Measurements from ENCODE around the gene MSANTD1. TPM values are rescaled to one million over a fixed set of nuclear protein-coding genes. Genes with fewer than 3 reads are reported as not detected.

The MSANTD1 gene
- total RNA-seq, 4 donors from 2014 or later = 0.68 to 1.3 (median 0.80) TPM; not detected in 1

DNA sequence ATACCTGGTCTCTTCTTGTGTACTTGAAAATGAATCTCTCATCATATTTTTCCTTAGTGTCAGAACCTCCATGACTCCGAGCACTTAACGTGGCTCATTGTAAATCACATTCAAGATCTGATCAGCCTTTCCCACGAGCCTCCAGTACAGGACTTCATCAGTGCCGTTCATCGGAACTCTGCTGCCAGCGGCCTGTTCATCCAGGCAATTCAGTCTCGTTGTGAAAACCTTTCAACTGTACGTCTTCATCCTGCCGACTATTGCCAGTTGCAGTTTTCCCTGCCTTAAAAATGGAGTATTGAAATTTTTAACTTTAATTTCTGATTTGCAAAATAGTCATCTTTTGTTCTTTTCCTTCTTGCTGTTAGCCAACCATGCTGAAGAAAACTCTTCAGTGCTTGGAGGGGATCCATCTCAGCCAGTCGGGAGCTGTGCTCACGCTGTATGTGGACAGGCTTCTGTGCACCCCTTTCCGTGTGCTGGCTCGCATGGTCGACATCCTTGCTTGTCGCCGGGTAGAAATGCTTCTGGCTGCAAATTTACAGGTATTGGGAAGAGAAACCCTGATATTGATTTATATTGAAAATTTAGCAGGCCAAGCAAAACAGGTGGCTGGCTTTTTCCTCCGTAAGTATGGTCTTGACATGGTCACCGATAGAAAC is 42.4 kb upstream of the MSANTD1 start:
- no peaks in the 10 kb centered on the region for H3K27me3 ChIP-seq
- H3K36me3 ChIP-seq = peaks cover 0 to 38% (median 16%) of the 10 kb centered on the region in 4 donors
- WGBS, 2 donors (ENCODE audit: low coverage in 1 of 2) = 93 to 94% methylated on average over 14 to 18 of the region's 18 CpGs
- no peak overlapping the region for H3K4me3 ChIP-seq
- no peak for DNase-seq
- H3K4me1 ChIP-seq = peaks cover 6 to 26% (median 11%) of the 10 kb centered on the region in 4 donors
- TF ChIP-seq EP300 (IDR thresholded peaks at IDR 0.05; ENCODE audit: low read depth) (no peak), CTCF (IDR thresholded peaks at IDR 0.05) (no peak), POLR2A (IDR thresholded peaks at IDR 0.05) (no peak), POLR2AphosphoS5 (IDR thresholded peaks at IDR 0.05) (no peak)
- in situ Hi-C loops (cut with MboI; ENCODE audit: low pct_ligation_motif_present in 1 of 4, low pct_unique_long_range_greater_than_20kb in 1 of 4, low sequenced_read_pairs in 3 of 4) = loop anchor here in 1 of 4 donors (25.0 kb wide), 1 partner anchor 231 kb away; the partner anchor contains the start of gene HGFAC
- intact Hi-C loops (cut with DNase I; ENCODE audit: low total_unique reads) = no loop called here
- H3K27ac ChIP-seq = no peak overlapping the region
- H3K9me3 ChIP-seq = no peaks in the 10 kb centered on the region

- Histone ChIP-seq H3K27me3 (no peaks in the 10 kb centered on the region), H3K9me3 (no peaks in the 10 kb centered on the region), H3K36me3 (peaks cover 0 to 45% (median 21%) of the 10 kb centered on the region in 4 donors), H3K4me3 (no peak overlapping the region), H3K4me1 (peaks cover 6 to 24% (median 11%) of the 10 kb centered on the region in 4 donors), H3K27ac (no peak overlapping the region)
- in situ Hi-C loops (cut with MboI; ENCODE audit: low pct_ligation_motif_present in 1 of 4, low pct_unique_long_range_greater_than_20kb in 1 of 4, low sequenced_read_pairs in 3 of 4) (loop anchor here in 1 of 4 donors (25.0 kb wide), 1 partner anchor 230 kb away; the partner anchor contains the start of gene HGFAC), intact Hi-C loops (cut with DNase I; ENCODE audit: low total_unique reads) (no loop called here)
- TF ChIP-seq EP300 (IDR thresholded peaks at IDR 0.05; ENCODE audit: low read depth) (no peak), POLR2AphosphoS5 (IDR thresholded peaks at IDR 0.05) (no peak), CTCF (IDR thresholded peaks at IDR 0.05) (no peak), POLR2A (IDR thresholded peaks at IDR 0.05) (no peak)
- 83 to 87% methylated on average over 2 to 5 of the region's 5 CpGs for WGBS, 2 donors (ENCODE audit: low coverage in 1 of 2)
- no peak for DNase-seq
Measured at GRCh38 chr4:3207531-3208037, 41.4 kb upstream of the MSANTD1 start.

GRCh38 chr4:3208826-3209225 is 40.1 kb upstream of the MSANTD1 start:
- H3K4me1 ChIP-seq = peaks cover 3 to 11% (median 5%) of the 10 kb centered on the region in 4 donors
- H3K9me3 ChIP-seq = no peaks in the 10 kb centered on the region
- peaks cover 0 to 57% (median 25%) of the 10 kb centered on the region in 4 donors for H3K36me3 ChIP-seq
- H3K27ac ChIP-seq = no peak overlapping the region
- no peak for TF ChIP-seq EP300 (IDR thresholded peaks at IDR 0.05; ENCODE audit: low read depth)
- no peak for DNase-seq
- 93 to 96% methylated on average over 3 to 14 of the region's 14 CpGs for WGBS, 2 donors (ENCODE audit: low coverage in 1 of 2)
- in situ Hi-C loops (cut with MboI; ENCODE audit: low pct_ligation_motif_present in 1 of 4, low pct_unique_long_range_greater_than_20kb in 1 of 4, low sequenced_read_pairs in 3 of 4) = loop anchor here in 1 of 4 donors (25.0 kb wide), 1 partner anchor 228 kb away; the partner anchor contains the start of gene HGFAC
- no peaks in the 10 kb centered on the region for H3K27me3 ChIP-seq
- intact Hi-C loops (cut with DNase I; ENCODE audit: low total_unique reads) = no loop called here
- H3K4me3 ChIP-seq = no peak overlapping the region

GRCh38 chr4:3209551-3210325 is 39.2 kb upstream of the MSANTD1 start:
- in situ Hi-C loops (cut with MboI; ENCODE audit: low pct_ligation_motif_present in 1 of 4, low pct_unique_long_range_greater_than_20kb in 1 of 4, low sequenced_read_pairs in 3 of 4) = loop anchor here in 1 of 4 donors (25.0 kb wide), 1 partner anchor 228 kb away; the partner anchor contains the start of gene HGFAC
- no peak overlapping the region for H3K27ac ChIP-seq
- H3K9me3 ChIP-seq = no peaks in the 10 kb centered on the region
- peaks cover under 1 to 3% (median under 1%) of the 10 kb centered on the region in 4 donors for H3K4me1 ChIP-seq
- WGBS, 2 donors (ENCODE audit: low coverage in 1 of 2) = 96 to 98% methylated on average over 10 to 17 of the region's 17 CpGs
- no peak for DNase-seq
- TF ChIP-seq CTCF (IDR thresholded peaks at IDR 0.05) (no peak), POLR2AphosphoS5 (IDR thresholded peaks at IDR 0.05) (no peak), POLR2A (IDR thresholded peaks at IDR 0.05) (no peak), EP300 (IDR thresholded peaks at IDR 0.05; ENCODE audit: low read depth) (no peak)
- H3K4me3 ChIP-seq = no peak overlapping the region
- H3K27me3 ChIP-seq = no peaks in the 10 kb centered on the region
- H3K36me3 ChIP-seq = peaks cover 0 to 65% (median 29%) of the 10 kb centered on the region in 4 donors
- intact Hi-C loops (cut with DNase I; ENCODE audit: low total_unique reads) = no loop called here
